ENCODE measurements around the gene SHB. TPM values are rescaled to one million over a fixed set of nuclear protein-coding genes. Genes with fewer than 3 reads are reported as not detected.

Gene SHB
- total RNA-seq, 1 experiment from 2014 or later = 56.4 TPM

DNA sequence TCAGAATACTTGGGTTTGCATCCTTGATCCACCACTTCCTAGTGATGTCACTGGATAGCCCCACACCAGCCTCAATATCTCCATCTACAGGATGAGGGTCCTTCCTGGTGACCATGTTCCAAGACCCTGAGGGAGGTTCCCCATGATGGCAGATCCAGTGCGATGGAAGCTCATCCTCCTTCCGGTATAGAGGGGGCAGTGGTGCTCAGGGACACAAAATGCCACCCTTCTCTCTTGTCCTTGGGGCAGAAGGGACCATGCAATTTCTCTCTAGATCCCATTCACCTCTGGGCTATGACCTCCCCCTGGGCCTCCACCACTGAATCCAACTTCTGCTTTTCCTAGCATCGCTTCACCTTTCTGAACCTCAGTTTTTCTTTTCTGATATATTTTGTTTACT lies 159.7 kb downstream of the SHB start:
- peak overlapping the region; percentile 8; the same call in 1 of the 2 replicates for H3K9ac ChIP-seq (ENCODE audit: low read length)
- peaks cover 14% of the 10 kb centered on the region for H3K4me1 ChIP-seq (ENCODE audit: insufficient read depth, low read length)
- no peaks in the 10 kb centered on the region for H3K27me3 ChIP-seq (ENCODE audit: low read length)
- H3K36me3 ChIP-seq (ENCODE audit: low read depth, low read length) = no peaks in the 10 kb centered on the region; the same call in 1 of the 2 replicates
- no peak for TF ChIP-seq EZH2phosphoT487 (IDR thresholded peaks at IDR 0.05; ENCODE audit: borderline replicate concordance, low read length)
- TF ChIP-seq, protein P1, sequence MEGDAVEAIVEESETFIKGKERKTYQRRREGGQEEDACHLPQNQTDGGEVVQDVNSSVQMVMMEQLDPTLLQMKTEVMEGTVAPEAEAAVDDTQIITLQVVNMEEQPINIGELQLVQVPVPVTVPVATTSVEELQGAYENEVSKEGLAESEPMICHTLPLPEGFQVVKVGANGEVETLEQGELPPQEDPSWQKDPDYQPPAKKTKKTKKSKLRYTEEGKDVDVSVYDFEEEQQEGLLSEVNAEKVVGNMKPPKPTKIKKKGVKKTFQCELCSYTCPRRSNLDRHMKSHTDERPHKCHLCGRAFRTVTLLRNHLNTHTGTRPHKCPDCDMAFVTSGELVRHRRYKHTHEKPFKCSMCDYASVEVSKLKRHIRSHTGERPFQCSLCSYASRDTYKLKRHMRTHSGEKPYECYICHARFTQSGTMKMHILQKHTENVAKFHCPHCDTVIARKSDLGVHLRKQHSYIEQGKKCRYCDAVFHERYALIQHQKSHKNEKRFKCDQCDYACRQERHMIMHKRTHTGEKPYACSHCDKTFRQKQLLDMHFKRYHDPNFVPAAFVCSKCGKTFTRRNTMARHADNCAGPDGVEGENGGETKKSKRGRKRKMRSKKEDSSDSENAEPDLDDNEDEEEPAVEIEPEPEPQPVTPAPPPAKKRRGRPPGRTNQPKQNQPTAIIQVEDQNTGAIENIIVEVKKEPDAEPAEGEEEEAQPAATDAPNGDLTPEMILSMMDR (conservative IDR thresholded peaks at IDR 0.05; ENCODE audit: low read depth, low read length) = no peak
- no peak for TF ChIP-seq EZH2 (IDR thresholded peaks at IDR 0.05; ENCODE audit: low read length, unreplicated experiment)
- H3K9me2 ChIP-seq (replicated peaks; ENCODE audit: low read length) = no peaks in the 10 kb centered on the region
- H4K20me1 ChIP-seq (ENCODE audit: low read length) = no peaks in the 10 kb centered on the region
- no peak overlapping the region for H2AFZ ChIP-seq (ENCODE audit: low read length)
- no TSS peak for BruUV-seq (replicated peaks)
- intact Hi-C loops (cut with micrococcal nuclease) = loop anchor here (2.0 to 10.0 kb wide), 2 partner anchors 425 to 453 kb away; partner anchors contain the start of gene POLR1E
- H3K79me2 ChIP-seq (ENCODE audit: low read length) = no peaks in the 10 kb centered on the region
- peak overlapping the region; percentile 76 for H3K27ac ChIP-seq (ENCODE audit: low read length)
- CTCF ChIA-PET = no interaction called here
- H3F3A ChIP-seq (ENCODE audit: low read length, unreplicated experiment) = no peaks in the 10 kb centered on the region
- POLR2A ChIA-PET (ENCODE audit: unreplicated experiment) = no interaction called here
- no peaks in the 10 kb centered on the region for H3K9me3 ChIP-seq (ENCODE audit: low read length)
- no peak for DNase-seq
- no peak overlapping the region for H3K4me3 ChIP-seq (ENCODE audit: low read length)
- ATAC-seq = no peak
- H3K4me2 ChIP-seq (ENCODE audit: low read length) = 0 out of 2 replicates have a peak overlapping the region, but pooled peaks have one; percentile 6

DNA sequence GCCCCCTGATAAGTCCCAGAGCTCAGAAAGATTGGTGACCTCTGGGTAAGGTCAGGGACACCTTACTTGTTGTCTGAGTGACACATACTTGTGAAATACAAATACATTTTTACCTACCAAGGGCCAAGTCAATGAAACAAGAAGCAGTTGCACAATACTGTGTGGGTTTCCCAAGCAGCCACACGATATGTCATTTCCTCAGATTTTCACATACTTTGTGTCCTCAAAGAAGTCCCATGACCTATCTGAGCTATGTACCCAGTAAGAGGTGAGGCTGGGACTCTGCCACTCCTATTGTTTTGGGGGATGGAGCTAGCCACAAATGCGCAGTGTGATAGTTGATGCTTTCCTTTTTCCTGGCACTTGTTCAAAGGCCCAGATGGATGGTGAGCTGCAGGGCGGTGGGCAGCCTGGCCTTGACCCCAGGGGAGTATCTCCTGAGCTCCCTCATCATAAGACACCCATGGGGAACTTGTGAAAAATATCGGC lies 160.3 kb downstream of the SHB start:
- peaks cover 14% of the 10 kb centered on the region for H3K4me1 ChIP-seq (ENCODE audit: insufficient read depth, low read length)
- no peak overlapping the region for H3K4me3 ChIP-seq (ENCODE audit: low read length)
- 0 out of 2 replicates have a peak overlapping the region, but pooled peaks have one; percentile 6 for H3K4me2 ChIP-seq (ENCODE audit: low read length)
- H3K27me3 ChIP-seq (ENCODE audit: low read length) = no peaks in the 10 kb centered on the region
- H3K9me3 ChIP-seq (ENCODE audit: low read length) = no peaks in the 10 kb centered on the region
- DNase-seq (peak; percentile 76), ATAC-seq (no peak)
- no peaks in the 10 kb centered on the region for H3K9me2 ChIP-seq (replicated peaks; ENCODE audit: low read length)
- no peaks in the 10 kb centered on the region; the same call in 1 of the 2 replicates for H3K79me2 ChIP-seq (ENCODE audit: low read length)
- intact Hi-C loops (cut with micrococcal nuclease) = loop anchor here (2.0 to 10.0 kb wide), 2 partner anchors 424 to 454 kb away; partner anchors contain the start of gene POLR1E
- no peak for TF ChIP-seq EZH2 (IDR thresholded peaks at IDR 0.05; ENCODE audit: low read length, unreplicated experiment)
- no peak for TF ChIP-seq EZH2phosphoT487 (IDR thresholded peaks at IDR 0.05; ENCODE audit: borderline replicate concordance, low read length)
- TF ChIP-seq, protein P1 (conservative IDR thresholded peaks at IDR 0.05; ENCODE audit: low read depth, low read length) = no peak
- H3K27ac ChIP-seq (ENCODE audit: low read length) = peak overlapping the region; percentile 76
- H4K20me1 ChIP-seq (ENCODE audit: low read length) = no peaks in the 10 kb centered on the region
- CTCF ChIA-PET = no interaction called here
- BruUV-seq (replicated peaks) = no TSS peak
- POLR2A ChIA-PET (ENCODE audit: unreplicated experiment) = no interaction called here
- no peak overlapping the region for H2AFZ ChIP-seq (ENCODE audit: low read length)
- peak overlapping the region; percentile 8; the same call in 1 of the 2 replicates for H3K9ac ChIP-seq (ENCODE audit: low read length)
- H3K36me3 ChIP-seq (ENCODE audit: low read depth, low read length) = no peaks in the 10 kb centered on the region; the same call in 1 of the 2 replicates
- H3F3A ChIP-seq (ENCODE audit: low read length, unreplicated experiment) = no peaks in the 10 kb centered on the region

DNA sequence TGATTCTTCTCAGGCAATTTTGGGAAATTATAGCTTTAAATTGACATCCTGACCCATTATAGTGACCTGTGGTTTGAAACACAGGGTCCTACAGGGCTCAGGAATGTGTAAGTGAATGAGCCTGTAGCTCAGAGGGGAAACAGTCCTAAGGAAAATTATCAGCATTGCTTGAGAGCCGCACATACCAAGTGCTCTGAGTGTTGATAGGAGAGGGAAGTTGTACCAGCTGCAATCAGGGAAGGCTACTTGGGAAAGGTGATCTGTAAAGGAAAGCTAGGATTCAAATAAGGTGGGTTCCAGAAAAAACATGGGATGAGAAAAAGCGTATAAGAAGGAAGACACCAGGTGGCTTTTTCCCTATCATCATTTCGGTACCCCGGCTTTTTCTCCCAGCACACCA lies 160.7 kb downstream of the SHB start:
- DNase-seq = no peak
- H3K9ac ChIP-seq (ENCODE audit: low read length) = peak overlapping the region; percentile 29; the same call in 1 of the 2 replicates
- ChIA-PET POLR2A (ENCODE audit: unreplicated experiment) (no interaction called here), CTCF (no interaction called here)
- peaks cover 4% of the 10 kb centered on the region for H3K79me2 ChIP-seq (ENCODE audit: low read length)
- intact Hi-C loops (cut with micrococcal nuclease) = loop anchor here (2.0 to 10.0 kb wide), 2 partner anchors 423 to 455 kb away; partner anchors contain the start of gene POLR1E
- H3K4me1 ChIP-seq (ENCODE audit: insufficient read depth, low read length) = peaks cover 14% of the 10 kb centered on the region
- no peaks in the 10 kb centered on the region for H4K20me1 ChIP-seq (ENCODE audit: low read length)
- no peaks in the 10 kb centered on the region for H3K9me2 ChIP-seq (replicated peaks; ENCODE audit: low read length)
- H3K36me3 ChIP-seq (ENCODE audit: low read depth, low read length) = no peaks in the 10 kb centered on the region
- TF ChIP-seq EZH2 (IDR thresholded peaks at IDR 0.05; ENCODE audit: low read length, unreplicated experiment) (no peak), EZH2phosphoT487 (IDR thresholded peaks at IDR 0.05; ENCODE audit: borderline replicate concordance, low read length) (no peak)
- TF ChIP-seq, protein P1 (conservative IDR thresholded peaks at IDR 0.05; ENCODE audit: low read depth, low read length) = no peak
- no peaks in the 10 kb centered on the region for H3F3A ChIP-seq (ENCODE audit: low read length, unreplicated experiment)
- peak overlapping the region; percentile 62 for H3K27ac ChIP-seq (ENCODE audit: low read length)
- no peaks in the 10 kb centered on the region for H3K9me3 ChIP-seq (ENCODE audit: low read length)
- no peak for ATAC-seq
- H2AFZ ChIP-seq (ENCODE audit: low read length) = no peak overlapping the region
- BruUV-seq (replicated peaks) = no TSS peak
- no peaks in the 10 kb centered on the region for H3K27me3 ChIP-seq (ENCODE audit: low read length)
- H3K4me2 ChIP-seq (ENCODE audit: low read length) = no peak overlapping the region
- H3K4me3 ChIP-seq (ENCODE audit: low read length) = no peak overlapping the region
